LoVo (cell line): ENCODE data around the gene MYH8.
A peak's percentile ranks its signal among the peaks of the same experiment; 100 is the strongest.

Experiments used
- DNase-seq: peaks from one replicate; pipeline ENCODE4 v3.0.0-alpha.2; 2016; ENCODE audit warnings: low spot score

MYH8 gene

DNA sequence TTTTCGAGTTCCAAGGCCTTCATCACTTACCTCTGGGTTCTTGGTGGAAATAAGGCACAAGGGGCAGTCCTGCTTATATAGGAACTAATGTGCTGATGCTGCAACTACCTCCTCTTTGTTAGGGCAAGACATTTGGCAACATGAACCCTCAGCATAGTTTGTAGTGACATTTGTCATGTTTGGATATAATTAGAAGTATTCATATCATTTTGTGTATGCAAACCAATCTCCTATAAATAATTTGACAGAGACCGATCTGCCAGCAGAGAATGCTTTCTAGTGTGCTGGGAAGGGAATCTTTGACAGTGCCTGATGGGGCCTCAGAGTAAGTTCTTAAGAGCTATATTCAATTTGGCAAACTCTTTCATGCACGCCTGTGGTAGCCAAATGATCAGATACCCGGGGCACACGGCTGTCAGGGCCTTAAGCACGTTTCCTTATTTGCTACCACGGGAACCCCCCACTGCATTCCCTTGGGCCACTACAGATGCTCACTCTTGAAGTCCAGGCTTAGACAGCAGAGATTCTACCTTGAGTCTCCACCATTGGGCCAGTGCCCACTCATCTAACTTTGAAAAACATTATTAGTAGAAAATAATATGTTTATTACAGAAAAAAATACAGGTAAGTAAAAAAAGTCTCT is at the start of gene MYH8:
Gene MYH8 (minus strand): TSS at position 51 of the 643 bp plus-strand sequence. CDS start 1,723 bp downstream, outside the sequence.
- DNase-seq = no peak

DNA sequence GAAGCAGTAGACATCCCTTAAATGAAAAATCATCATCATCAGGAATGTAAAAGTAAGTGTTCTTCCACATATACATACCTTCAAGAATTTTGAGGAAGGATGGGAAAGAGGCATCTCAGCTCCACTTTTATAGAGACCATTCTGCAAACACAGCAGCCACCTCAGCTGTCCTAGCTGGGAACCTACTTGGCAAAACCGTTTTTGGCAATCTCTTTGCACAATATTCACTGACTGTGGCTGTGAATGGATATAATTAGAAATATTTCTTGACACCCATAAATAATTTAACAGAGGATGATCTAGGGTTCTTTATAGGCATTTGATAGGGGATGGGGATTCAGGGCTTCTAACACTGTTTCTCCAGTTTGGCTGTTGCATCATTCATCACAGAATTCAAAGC is 47.7 kb upstream of the MYH8 start, which contains the start of gene MYH4:
Gene MYH4 (minus strand): TSS at position 101 of the 400 bp plus-strand sequence. CDS start 2,814 bp downstream, outside the sequence.
- no peak for DNase-seq

GRCh38 chr17:10463402-10463801 is 41.7 kb upstream of the MYH8 start:
- DNase-seq = no peak

DNA sequence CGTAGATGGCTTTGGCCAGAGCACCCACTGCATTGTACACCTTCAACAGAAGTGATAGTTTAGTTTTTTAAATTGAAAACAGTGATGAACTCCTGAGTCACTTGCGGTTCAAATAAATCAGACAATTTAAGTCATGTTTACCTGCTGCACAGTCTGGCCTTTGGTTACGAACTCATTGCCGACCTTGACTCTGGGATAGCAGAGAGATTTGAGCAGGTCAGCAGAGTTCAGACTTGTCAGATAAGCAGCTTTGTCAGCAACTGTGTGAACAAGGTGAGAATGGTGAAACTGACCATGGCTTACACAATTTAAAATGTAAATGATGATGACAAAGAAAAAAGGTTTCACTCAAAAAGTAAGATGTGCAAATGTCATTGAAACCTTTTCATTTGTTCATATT is 38.3 kb upstream of the MYH8 start:
- DNase-seq = no peak

DNA sequence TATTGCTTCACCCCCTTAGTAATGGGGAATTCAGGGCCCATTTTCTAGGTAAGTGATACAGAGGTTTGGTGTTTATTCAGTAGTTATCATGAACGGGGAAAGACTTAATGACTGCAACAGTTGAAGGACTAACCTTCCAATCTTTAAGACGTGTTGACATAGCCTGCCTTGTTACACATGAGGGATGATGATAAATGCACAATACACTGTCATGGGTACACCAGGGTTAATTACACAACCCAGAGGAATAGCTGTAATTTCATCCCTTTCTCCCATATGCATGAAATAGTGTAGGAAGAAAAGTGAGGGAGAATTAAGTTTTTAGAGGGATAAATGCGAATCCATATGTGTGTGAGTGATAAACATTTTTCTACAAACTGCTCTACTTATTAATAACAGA is 37.0 kb upstream of the MYH8 start:
- no peak for DNase-seq

DNA sequence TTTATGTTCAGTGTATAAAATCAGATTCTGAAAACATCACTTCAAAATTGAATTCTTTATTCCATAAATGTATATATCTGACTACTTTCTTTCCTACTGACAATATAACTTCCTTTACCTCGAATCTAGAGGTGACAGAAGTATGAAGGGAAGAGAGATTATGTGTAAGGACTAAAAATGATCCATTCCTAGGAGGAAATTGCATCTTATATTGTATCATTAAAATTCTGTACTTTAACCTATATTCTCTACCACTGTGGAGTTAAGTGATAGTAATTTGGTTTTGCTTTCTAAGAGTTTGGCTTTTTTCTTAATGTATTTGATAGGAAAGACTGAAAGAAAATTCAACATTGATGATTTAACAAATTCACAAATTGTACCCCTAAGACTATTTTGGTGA is 36.2 kb upstream of the MYH8 start:
- no peak for DNase-seq

- DNase-seq = peak; percentile 64
Measured at GRCh38 chr17:10447026-10447931, 25.5 kb upstream of the MYH8 start.

DNA sequence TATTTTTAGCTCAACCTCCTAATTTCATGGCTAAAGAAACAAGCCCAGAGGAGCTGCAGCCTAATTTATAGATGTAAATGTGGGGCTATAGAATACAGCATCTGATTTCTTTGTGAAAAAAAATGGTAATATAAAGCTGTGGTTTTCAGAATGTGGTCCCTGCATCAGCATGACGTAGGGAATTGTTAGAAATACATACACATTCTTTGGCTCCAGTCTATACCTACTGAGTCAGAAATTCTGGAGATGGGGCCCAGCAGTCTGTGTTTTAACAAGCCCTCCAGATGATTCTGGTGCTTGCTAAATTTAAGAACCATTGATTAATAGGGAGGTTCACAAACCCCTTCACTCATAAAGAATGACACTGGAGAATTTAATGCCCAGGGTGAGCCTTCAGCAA is 18.1 kb upstream of the MYH8 start:
- DNase-seq = no peak

DNA sequence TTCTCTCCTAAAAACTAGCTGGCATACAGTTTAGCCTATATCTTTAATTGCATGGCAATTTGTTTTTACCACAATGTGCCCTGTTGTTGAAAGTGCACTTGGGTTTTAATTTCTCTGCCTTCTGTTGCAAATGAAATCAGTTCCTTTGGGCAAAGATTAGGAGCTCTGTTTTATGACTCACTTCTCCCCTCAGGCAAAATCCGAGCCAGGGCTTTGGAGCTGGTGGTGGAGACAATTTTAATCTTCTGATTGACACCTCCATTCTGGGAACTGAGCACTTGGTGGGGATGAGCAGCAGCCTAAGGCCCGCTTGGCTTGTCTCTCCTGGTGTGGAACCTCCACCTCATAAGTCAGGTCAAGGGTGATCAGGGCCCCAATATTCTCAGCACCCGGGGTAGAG is 13.3 kb upstream of the MYH8 start:
- DNase-seq = no peak

GRCh38 chr17:10429421-10430045 is 7.8 kb upstream of the MYH8 start:
- no peak for DNase-seq

DNA sequence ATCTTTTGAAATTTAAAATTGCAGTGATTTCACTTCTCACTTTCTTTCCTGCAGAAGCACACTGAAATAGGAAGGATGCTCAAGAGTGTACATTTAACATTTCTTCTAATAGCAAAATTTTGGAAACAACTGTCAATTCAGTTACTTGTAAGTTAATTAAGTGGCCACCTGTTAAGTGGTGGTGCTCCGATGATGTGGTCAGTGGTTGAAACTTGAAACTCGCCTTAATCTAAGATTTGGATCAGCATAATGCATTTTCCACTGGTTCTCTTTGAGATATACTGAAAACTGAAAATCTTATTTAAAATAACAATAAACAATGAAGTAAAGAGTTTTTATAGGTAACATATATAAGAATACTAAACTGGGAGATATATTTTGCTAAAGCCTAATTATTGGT is 7.0 kb upstream of the MYH8 start:
- no peak for DNase-seq

- DNase-seq = no peak
Measured at GRCh38 chr17:10421211-10421610, 539 bp downstream of the MYH8 start.

DNA sequence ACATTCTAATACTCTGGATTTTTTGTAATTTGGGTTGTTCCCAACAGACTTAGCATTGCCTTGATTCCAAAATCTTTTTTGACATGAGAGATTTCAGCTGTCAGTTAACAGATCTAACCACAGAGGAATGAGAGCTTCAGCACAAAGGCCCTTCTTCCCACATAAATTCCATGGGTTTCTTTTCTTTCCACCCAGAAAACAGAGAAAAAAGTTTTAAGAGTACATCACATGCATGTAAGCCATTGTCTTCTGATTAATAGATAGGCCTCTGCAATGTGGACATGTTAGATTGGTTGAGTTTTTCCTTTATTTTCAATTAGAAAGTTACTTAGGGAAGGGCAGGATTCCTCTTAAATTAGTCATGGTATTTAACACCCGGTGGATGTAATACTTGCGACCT is 939 bp downstream of the MYH8 start:
- no peak for DNase-seq

DNA sequence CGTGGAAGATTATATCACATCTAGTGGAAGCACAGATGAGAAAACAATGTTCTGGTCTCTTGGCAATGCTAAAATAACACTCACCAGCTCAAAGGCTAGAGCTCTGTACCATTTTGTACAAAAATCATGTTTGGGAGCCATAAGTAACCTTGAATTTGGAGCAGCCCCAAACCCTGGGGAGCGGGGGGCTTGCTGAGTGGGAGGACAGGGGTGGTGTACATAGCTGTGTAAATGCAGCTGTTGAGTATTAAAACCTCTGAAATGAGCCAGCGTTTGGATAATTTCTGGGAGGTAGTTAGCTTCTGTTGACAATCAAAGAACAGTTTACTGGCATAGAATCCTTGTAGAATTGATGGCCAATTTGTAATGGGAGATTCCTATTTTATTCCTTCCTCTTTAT is 4.3 kb downstream of the MYH8 start:
- DNase-seq = no peak

DNA sequence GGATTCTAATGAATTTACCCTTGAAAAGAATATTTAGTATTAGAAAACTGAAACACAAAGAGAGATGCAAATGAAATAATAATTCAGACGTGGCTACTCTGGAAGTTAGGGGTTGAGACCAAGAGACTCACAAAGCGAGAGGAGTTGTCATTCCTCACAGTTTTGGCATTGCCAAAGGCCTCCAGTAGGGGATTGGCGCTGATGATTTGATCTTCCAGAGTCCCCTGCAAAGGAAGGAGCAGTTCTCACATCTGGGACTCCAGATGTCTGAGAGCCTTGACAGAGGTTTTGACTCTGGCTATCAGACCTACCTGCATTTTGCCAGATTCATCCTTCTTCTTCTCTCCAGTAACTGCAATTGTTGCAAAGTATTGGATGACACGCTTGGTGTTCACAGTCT is 6.6 kb downstream of the MYH8 start:
- DNase-seq = no peak

DNA sequence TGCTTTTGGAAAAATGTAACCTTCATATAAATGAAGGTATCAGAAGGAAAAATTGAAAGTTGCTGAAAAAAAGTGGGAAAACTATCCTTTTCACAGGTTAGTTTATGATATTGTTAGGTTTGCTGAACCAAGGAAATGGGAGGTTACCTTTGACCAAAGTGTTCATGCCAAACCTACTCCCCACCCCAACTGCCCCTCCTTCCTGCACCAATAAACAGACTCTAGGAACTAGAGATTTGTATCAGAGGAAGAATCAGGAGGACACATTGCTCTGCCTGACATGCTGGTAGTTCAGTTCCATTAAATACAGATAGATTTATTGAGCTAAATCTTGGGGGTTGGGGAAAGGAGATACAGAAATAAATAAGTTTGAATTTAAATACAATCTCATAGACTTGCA is 18.2 kb downstream of the MYH8 start:
- no peak for DNase-seq

DNA sequence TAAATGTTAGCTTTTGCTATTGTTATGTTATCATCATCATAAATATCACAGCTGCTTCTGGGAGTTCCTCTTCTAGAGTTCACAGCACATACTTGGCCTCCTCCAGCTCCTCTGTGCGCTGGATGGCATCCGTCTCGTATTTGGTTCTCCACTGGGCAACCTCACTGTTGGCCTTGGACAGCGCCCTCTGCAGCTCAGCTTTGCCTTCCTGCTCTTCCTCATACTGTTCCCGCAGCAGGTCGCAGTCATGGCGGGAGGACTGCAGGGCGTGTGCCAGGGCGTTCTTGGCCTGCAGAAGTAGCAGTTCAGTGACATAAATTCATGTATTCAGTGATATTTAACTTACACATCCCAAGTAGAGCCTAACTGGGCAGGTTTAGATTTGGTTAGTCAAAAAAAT is 23.4 kb downstream of the MYH8 start:
- DNase-seq = no peak

DNA sequence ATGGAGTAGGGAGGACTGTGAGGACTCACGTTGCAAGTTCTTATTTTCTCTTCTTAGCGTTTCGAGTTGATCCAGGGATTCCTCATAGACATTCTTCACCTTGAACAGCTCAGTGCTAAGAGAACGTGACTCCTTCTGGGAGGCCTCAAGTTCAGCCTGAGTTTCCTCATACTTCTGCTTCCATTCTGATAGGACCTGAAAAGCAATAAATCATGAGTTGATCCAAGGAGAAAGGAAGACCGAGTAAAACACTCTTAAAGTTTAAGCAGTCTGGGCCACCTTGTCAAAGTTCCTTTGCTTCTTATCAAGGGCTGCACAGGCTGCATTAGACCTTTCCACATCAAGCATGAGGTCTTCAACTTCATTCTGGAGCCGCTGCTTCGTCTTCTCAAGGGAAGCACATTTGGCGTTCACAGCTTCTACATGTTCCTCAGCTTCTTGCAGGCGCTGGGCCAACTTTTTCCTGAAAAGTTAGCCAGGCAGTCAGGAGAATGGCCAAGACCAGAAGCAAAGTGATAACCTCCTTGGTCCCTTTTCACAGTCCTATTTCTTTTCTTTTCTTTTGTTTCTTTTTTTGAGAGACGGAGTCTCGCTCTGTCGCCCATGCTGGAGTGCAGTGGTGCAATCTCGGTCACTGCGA is 25.1 kb downstream of the MYH8 start:
- DNase-seq = no peak

DNA sequence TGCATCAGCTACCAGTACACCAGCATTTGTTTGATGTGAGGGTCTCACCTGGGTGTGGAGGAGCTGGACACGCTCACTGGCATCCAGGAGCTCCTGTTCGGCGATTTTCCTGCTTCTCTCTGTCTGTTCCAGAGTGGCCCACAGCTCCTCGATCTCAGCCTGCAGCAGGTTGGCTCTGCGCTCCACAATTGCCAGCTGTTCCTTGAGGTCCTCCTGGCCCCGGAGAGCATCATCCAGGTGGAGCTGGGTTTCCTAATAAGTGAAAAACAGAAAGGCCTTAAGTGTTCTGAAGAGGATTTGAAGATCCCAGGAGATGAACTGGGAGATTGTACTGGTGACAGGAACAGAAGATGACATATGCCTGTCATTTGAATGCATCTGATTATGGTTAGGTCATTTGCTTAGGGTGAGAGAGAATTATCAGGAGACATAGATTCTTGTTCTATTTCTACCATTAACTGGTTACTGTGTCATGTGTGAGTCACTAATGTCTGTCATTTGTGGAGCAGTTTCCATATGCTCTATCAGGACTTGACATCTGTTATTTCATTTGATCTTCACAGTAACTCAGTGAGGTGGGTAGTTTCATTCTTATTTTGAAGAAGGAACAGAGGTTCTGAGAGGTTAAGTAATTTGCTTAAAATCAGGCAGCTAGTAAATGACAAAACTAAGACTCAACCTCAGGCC is 27.4 kb downstream of the MYH8 start:
- DNase-seq = no peak

DNA sequence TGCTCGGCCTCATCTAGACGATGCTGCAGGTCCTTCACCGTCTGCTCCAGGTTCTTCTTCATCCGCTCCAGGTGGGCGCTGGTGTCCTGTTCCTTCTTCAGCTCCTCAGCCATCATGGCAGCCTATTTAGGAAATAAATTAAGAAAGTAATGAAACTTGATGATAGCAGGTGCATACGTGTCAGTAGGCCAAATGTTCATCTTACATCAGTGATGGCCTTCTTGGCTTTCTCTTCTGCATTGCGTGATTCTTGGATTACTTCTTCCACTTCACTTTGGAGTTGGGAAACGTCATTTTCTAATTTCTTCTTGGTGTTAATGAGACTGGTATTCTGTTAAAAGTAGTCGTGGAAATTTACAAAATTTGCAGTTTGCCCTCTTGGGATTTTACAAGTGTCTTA is 28.9 kb downstream of the MYH8 start:
- DNase-seq = no peak

- no peak for DNase-seq
Measured at GRCh38 chr17:10385871-10386270, 35.9 kb downstream of the MYH8 start.

- no peak for DNase-seq
Measured at GRCh38 chr17:10384175-10384574, 37.6 kb downstream of the MYH8 start.
